ENCODE measurements around the gene PLCG2. TPM values are rescaled to one million over a fixed set of nuclear protein-coding genes. Genes with fewer than 3 reads are reported as not detected.

The PLCG2 gene
- polyA plus RNA-seq, 3 donors: 19.5 to 47.4 (median 35.5) TPM

DNA sequence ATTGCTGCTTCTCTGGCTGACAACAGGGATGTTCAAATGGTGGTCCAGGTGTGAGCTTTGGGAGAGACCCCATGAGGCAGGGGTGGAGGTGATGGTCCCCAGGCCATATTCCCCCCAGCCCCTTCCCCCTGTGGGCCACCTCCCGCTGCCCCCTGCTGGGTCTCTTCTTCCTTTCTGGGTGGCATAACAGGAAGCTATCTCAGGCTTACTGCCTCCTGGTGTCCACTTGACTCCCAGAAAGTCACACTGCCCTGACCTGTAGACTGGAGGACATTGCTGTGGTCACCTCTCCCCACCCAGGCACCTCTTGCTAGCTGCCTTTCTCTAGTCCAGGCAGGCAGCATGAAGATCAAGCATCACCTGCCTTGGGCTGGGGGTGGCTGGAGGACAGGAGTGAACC lies 46.4 kb upstream of the PLCG2 start:
- no peak overlapping the region for H3K4me3 ChIP-seq (replicated peaks in 1 of 3; ENCODE audit: low read depth in 2 of 3, low read length in 3 of 3)
- Mint-ChIP-seq H3K9me3 (peaks cover 3 to 7% (median 4%) of the 10 kb centered on the region in 7 donors), H3K4me3 (no peak overlapping the region), H3K27me3 (ENCODE audit: low read depth in 3 of 3) (peaks cover 4 to 19% (median 13%) of the 10 kb centered on the region in 3 donors), H3K27ac (peak overlapping the region in 1 of 7 donors; percentile 15), H3K4me1 (peaks cover 19% of the 10 kb centered on the region), H3K36me3 (no peaks in the 10 kb centered on the region)
- no peaks in the 10 kb centered on the region for H3K79me2 ChIP-seq (ENCODE audit: insufficient read depth, low read length)
- TF ChIP-seq CTCF (IDR thresholded peaks at IDR 0.05): no peak
- intact Hi-C loops (cut with micrococcal nuclease): loop anchor here (10.0 kb wide), 4 partner anchors 108 to 698 kb away; partner anchors contain the start of genes ATMIN (in 1 of the 2) and GCSH (in 1 of the 2)
- no peak for DNase-seq
- no peak overlapping the region for H3K27ac ChIP-seq (ENCODE audit: low read depth in 1 of 2, low read length in 2 of 2)
- H3K9ac ChIP-seq (ENCODE audit: insufficient read depth, low read length, poor library complexity, severe bottlenecking): no peak overlapping the region
- H3K36me3 ChIP-seq (replicated peaks in 1 of 2; ENCODE audit: control insufficient read depth in 1 of 2, insufficient read depth in 2 of 2, low read length in 2 of 2): no peaks in the 10 kb centered on the region
- peaks cover 0 to 3% of the 10 kb centered on the region in 2 donors for H3K9me3 ChIP-seq (replicated peaks in 1 of 2; ENCODE audit: control insufficient read depth in 1 of 2, insufficient read depth in 1 of 2, low read length in 2 of 2)
- no peaks in the 10 kb centered on the region for H4K20me1 ChIP-seq (ENCODE audit: insufficient read depth, low read length)
- H3K27me3 ChIP-seq (ENCODE audit: control insufficient read depth in 2 of 2, insufficient read depth in 2 of 2, low read length in 2 of 2): peaks cover 0 to 5% of the 10 kb centered on the region in 2 donors
- no peak overlapping the region for H3K4me2 ChIP-seq (replicated peaks; ENCODE audit: extremely low read depth, low read length, poor library complexity, severe bottlenecking)
- no peak overlapping the region for H2AFZ ChIP-seq (ENCODE audit: insufficient read depth, low read depth, low read length, poor library complexity, severe bottlenecking)
- no CpG with 5 or more reads among the region's 1 CpG for WGBS (ENCODE audit: insufficient coverage)
- peaks cover 11 to 16% of the 10 kb centered on the region in 2 donors for H3K4me1 ChIP-seq (ENCODE audit: control insufficient read depth in 1 of 2, insufficient read depth in 2 of 2, low read length in 2 of 2)

DNA sequence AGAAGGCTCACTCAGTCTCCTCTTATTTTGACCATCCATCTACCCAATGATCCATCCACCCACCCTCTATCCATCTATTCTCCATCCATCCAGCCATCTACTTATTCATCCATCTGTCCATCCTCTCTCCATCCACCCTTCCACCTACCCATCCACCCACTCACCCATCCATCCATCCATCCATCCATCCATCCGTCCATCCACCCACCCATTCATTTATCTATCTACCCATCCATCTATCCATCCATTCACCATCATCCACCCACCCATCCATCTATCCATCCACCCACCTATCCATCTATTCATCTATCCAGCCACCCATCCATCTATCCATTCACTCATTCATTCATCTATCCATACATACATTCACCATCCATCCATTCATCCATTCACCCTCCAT lies 45.8 kb upstream of the PLCG2 start:
- DNase-seq: no peak
- peaks cover 21% of the 10 kb centered on the region for H3K4me1 Mint-ChIP-seq
- no peaks in the 10 kb centered on the region for H3K79me2 ChIP-seq (ENCODE audit: insufficient read depth, low read length)
- no peak for TF ChIP-seq CTCF (IDR thresholded peaks at IDR 0.05)
- no peak overlapping the region for H3K27ac Mint-ChIP-seq
- H3K9me3 ChIP-seq (replicated peaks in 1 of 2; ENCODE audit: control insufficient read depth in 1 of 2, insufficient read depth in 1 of 2, low read length in 2 of 2): peaks cover 0 to 3% of the 10 kb centered on the region in 2 donors
- 95% methylated on average over 1 of the region's 1 CpG for WGBS (ENCODE audit: insufficient coverage)
- H3K36me3 ChIP-seq (replicated peaks in 1 of 2; ENCODE audit: control insufficient read depth in 1 of 2, insufficient read depth in 2 of 2, low read length in 2 of 2): no peaks in the 10 kb centered on the region
- H3K9ac ChIP-seq (ENCODE audit: insufficient read depth, low read length, poor library complexity, severe bottlenecking): no peak overlapping the region
- no peak overlapping the region for H3K4me3 ChIP-seq (replicated peaks in 1 of 3; ENCODE audit: low read depth in 2 of 3, low read length in 3 of 3)
- no peaks in the 10 kb centered on the region for H4K20me1 ChIP-seq (ENCODE audit: insufficient read depth, low read length)
- peaks cover 2 to 6% (median 4%) of the 10 kb centered on the region in 7 donors for H3K9me3 Mint-ChIP-seq
- H3K27me3 ChIP-seq (ENCODE audit: control insufficient read depth in 2 of 2, insufficient read depth in 2 of 2, low read length in 2 of 2): peaks cover 0 to 5% of the 10 kb centered on the region in 2 donors
- H2AFZ ChIP-seq (ENCODE audit: insufficient read depth, low read depth, low read length, poor library complexity, severe bottlenecking): no peak overlapping the region
- intact Hi-C loops (cut with micrococcal nuclease): loop anchor here (10.0 kb wide), 4 partner anchors 108 to 698 kb away; partner anchors contain the start of genes ATMIN (in 1 of the 2) and GCSH (in 1 of the 2)
- no peak overlapping the region for H3K4me3 Mint-ChIP-seq
- no peaks in the 10 kb centered on the region for H3K36me3 Mint-ChIP-seq
- H3K27ac ChIP-seq (ENCODE audit: low read depth in 1 of 2, low read length in 2 of 2): no peak overlapping the region
- no peak overlapping the region for H3K4me2 ChIP-seq (replicated peaks; ENCODE audit: extremely low read depth, low read length, poor library complexity, severe bottlenecking)
- H3K27me3 Mint-ChIP-seq (ENCODE audit: low read depth in 3 of 3): peaks cover 4 to 19% (median 12%) of the 10 kb centered on the region in 3 donors
- peaks cover 17 to 22% of the 10 kb centered on the region in 2 donors for H3K4me1 ChIP-seq (ENCODE audit: control insufficient read depth in 1 of 2, insufficient read depth in 2 of 2, low read length in 2 of 2)

Data from CD14-positive monocyte (primary cell).